GM19455 (cell line): ENCODE results near the gene WFS1.

Source experiments
- ATAC-seq: cut with Tn5 transposase; IDR thresholded peaks from one replicate; pipeline ENCODE4 v1.9.1; 2021; ENCODE audit not compliant: unreplicated experiment

Gene WFS1

DNA sequence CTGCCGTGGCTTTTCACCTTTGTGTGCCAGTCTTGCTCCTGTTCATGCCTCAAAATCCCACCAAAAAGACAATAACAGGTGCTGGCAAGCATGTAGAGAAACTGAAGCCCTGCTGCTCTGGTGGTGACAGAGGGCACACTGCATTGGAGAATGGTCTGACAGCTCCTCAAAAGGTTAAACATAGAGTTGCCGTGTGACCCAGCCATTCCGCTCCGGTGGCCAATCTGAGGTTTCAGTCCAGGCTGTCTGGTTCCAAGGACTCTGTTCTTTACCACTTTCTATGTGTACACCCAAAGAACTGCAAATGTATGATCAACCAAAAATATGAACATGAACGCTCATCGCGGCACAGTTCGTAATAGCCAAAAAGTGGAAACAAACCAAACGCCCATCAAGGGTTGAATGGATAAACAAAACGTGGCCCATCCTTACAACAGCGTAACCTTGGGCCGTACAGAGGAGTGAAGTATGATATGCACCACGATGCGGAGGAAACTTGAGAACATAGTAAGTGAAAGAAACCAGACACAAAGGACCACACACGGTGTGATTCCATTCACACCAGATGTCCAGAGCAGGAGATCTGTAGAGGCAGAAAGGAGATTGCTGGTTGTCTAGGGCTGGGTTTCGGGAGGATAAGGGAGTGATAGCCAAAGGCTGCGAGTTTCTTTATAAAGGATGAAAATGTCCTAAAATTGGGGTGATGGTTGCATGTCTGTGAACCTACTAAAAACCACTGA is 33.6 kb upstream of the WFS1 start:
- no peak for ATAC-seq

DNA sequence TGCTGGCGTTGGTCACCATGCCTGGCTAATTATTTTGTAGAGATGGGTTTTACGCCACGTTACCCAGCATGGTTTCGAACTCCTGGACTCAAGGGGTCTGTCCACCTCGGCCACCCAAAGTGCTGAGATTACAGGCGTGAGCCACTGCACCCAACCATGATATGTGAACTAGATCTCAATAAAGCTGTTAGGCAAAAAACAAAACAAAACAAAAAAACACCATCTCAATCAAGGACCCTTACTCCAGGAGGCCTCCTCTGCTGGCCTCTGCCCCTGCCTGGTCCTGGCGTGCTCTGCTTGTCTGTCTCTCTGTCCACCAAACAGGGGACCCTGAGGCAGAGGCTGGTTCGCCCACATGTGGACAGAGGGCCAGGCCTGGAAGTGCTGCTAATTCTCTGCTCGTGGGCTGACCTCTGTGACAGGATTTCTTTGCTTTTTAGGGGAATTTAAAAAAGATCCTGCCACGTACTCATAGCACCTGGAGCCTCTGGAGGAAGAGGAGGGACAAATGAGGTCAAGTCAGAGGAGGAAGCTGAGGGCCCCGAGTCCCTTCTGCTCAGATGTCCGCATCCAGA is 32.7 kb upstream of the WFS1 start:
- no peak for ATAC-seq

DNA sequence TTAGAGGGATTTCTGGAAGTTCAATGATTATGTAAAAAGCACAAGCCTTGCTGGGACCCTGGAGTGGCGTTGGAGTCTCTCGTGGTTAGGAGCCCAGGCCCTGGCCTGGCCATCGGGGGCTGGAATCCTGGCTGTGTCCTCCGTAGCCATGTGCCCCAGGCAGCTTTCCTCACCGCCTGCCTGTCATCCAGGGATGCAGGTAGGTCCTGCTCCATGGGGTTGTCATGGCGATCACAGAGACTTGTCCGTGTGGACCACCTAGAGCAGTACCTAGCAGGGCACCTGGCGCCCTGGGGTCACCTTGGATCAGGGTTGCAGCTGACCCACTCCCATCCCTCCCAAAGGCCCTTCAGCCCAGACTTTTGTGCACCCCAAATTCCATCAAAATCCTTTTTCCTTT is 30.2 kb upstream of the WFS1 start:
- no peak for ATAC-seq

DNA sequence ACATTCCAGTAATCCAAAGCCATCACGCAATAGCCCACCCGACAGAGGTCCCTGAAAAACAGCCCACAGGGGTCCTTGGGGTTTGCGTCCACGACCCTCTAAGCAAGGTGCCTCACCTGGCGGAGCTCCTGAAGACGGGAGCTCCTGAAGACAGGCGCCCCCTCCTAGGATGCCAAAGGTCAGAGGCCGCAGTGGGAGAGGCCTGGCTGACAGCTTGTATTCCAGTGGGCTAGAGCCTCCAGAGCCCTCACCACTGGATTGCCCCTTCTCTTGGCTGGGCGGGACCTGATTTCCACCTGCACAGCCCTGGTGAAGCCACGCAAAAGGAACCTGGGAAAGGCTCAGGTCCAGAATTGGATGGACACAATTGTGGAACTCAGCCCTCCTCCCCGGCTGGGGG is 29.7 kb upstream of the WFS1 start:
- ATAC-seq = no peak

DNA sequence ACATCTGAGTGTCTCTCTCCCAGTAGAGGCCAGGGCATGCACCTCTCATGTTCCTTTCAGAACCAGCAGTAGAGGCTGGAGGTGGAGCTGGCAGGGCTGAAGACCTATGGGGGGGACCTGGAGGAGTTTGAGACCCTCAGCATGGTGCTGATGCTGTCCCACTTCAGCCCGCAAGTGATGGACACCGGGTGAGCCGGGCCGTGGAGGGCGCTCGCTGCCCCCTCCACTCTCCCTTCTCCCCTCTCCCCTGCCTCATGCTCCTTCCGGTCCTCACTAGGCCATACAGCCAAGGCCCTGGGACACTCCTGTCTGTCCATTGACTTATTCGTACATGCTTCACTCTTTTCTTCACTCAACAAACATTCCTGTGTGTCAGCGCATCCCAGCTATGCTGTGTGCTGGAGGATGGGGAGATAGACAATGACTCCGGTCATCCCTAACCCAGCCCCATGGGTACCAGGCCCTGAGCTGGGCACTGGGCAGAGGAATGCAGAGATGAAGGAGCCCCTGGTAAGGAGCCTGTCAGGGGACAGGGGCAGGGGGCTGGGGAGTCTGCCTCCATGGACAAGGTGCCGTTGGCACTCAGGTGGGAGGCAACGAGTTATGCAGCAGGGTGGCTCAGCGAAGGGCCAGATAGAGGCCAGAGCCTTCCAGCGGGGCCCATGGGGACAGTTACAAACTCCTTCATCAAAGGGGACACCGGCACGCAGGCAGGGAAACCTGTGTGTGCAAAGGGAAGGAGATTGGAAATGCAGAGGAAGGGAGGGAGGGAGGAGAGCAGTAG is 28.4 kb upstream of the WFS1 start:
- ATAC-seq = no peak

DNA sequence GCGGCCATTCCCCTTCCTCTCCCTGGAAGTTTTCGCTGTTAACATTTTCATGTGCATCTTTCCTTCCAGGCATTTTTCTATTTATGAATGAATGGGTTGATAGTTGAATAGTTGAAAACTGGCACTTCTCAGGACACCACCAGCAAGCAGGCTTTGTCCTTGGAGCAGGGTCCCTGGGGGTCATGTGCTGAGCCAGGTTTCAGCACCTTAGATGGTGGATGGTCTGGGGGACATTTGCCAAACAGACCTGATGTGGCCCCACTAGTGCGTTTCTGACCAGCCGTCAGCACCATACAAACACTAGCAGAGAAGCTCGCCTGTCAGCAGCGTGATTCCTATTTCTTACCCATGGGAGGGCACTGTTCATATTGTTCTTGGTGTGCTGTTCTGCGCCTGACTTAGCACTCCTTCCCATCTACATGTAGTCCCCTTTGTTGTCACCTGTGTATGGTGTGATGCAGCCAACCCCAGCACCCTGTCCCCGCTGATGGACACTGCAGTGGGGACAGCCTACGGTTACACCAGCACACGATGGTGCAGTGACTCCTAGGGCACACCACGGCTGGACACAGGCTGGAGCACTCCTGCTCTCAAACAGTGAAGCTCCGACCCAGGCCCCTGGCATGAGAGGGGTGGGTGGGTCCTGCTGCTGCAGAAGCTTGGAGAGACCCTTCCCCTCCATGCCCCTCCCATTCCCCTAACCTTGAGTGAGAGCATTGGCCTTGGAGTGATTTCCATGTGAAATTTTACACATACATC is 27.2 kb upstream of the WFS1 start:
- ATAC-seq = no peak

DNA sequence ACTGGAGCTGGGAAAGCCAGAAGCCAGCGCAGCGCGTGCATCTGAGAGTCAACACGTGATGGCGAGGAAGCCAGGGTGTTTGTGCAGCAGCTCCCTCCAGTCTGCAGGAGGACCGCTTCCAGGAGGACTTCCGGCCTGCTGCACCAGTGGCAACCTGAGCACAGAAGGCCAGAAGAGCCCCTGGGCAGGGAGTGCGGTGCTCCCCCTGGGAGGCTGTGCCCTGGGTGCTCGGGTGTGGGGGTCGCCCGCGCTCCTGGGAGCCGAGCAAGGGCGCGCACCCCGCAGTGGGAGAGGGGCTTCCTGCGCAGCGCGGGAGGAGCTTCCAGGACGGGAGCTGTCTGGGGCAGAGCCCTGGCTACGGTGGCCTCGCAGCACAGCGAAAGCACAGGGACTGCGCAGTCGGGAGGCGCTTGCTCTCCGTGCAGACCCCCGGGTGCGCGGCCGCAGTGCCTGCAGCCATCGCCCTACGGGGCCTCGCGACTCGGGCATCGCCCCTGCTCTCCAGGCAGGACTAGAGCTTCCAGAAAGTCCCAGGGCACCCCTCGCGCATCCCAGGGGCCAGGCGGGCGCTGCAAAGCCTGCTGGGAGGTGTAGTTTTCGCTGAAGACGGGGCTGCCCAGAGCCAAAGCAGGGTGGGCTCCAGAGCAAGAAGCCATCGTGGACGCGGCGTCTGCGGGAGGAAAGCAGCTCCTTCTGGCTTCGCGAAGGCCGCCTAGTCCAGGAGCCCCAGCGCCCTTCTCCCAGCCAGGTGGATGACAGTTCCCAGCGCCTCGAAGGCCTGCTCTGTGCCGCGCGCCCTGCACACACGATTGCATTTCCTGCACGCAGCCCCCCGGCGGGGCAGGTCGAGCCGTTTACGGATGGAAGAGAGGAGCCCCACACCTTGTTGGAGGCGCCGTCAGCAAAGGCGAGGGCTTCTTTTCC is 24.1 kb upstream of the WFS1 start:
- ATAC-seq = no peak

DNA sequence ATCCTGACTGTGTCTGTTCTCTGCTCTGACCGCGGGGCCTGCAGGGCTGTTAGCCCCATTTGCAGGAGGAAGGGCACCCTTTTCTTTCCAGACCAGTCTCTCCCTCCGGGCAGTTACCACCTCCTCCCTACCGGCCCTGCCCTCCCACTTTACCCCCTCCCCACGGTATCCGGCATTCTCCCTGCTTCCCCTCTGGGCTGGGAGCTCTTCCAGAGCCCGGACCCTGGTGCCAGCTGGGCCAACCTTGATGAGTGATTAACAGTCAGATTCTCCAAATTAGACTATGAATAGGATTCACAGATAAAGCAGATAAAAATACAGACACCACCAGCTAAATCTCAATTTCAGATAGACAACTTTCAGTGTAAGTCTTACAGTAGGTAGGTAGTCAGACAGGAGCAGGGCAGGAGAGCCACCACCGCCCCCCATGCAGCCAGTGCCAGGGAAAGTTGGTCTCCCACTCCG is 23.4 kb upstream of the WFS1 start:
- ATAC-seq = no peak

DNA sequence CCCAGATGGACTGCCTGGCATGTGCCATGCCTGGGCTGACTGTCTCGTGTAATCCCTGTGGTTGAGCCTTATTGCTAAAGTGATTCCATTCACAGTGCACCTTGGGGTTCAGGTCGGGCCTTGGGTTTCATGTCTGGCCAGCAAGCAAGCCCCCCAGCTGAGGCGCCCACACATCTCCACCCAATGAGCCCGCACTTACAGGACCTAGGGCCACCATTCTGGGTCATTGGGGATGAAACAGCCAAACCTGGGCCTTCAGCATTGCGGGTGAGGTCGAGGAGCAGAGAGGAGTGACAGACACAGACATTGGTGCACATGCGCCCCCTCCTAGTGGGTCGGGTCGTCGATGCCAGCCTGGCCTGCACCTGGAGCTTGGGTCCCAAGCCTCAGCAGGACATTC is 21.3 kb upstream of the WFS1 start:
- ATAC-seq = no peak

DNA sequence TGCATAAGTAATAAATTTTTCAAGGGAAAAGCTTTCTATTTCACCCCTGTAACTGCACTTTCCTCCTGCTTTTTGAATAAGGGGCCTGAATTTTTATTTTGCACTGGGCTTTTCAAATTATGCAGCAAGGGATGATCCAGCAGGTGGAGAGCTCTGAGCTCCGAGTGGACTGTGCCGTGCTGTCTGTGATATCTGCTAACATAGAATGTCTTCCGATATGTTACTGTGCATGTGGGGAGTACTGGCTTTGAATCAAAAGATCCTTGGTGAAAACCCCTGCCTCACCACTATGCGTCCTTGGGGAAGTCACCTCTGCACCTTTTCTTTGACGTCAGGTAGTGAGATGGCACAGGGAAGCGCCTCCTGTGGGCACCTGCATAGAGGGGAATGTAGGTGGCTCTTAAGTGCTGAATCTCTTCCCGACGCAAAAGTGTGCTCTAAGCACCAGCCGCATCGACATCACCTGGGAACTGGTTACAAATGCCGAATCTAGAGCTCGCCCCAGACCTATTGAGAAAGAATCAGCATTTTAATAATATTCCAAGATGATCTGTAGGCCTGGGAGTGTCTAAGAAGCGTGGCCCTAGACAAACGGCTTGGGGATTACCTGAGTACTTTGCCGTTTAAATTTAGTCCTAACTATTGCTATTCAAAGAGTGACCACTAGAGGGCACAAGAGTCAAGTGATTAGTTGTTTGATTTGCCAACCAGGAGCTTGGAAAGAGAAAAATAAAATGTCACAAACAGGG is 19.2 kb upstream of the WFS1 start:
- ATAC-seq = no peak

DNA sequence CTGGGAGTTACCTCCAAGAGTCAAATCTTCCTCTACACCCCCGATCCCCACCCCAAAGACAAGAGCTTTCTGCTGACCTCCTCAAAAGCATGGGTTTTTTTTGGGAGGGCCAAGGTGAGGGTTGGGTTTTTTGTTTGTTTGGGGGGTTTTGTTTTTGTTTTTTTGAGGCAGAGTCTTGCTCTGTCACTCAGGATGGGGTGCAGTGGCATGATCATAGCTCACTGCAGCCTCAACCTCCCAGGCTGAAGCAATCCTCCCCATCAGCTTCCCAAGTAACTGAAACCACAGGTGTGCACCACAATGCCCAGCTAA is 18.7 kb upstream of the WFS1 start:
- no peak for ATAC-seq

DNA sequence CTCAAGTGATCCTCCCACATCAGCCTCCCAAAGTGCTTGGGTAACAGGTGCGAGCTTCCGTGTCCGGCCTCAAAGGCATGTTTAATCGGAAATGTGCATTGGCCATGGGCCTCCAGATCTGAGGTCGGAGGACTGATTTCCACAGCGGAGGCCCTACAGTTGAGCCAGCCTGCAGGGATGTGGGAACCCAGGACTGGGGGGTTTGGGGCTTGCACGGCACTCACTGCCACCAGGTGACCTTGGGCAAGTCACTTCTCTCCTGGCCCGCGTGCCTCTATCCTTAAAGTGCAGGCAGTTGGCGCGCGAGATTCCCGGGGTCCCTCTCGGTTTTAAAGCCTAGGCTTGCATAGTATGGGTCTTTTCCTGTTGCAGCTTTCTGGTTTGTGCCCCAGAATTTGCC is 18.3 kb upstream of the WFS1 start:
- no peak for ATAC-seq

DNA sequence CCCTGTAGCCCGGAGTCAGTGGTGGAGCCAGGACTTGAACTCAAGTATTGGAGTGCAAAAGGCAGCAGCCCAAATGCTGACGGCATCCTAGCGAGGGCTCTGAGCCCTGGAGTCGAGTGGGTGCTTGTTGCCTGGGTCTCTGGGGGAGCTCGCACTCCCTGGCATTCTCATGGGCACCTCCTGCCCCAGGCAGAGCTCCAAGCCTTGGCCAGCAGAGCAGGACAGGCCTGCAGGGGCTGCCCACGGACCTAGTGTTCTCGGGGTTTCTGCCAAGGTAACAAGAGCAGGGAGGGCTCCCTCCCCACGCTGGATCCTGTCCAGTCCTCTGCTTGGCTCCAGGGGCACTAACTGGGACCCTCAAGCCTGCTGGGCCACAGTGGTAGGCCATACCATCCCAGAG is 17.6 kb upstream of the WFS1 start:
- no peak for ATAC-seq

DNA sequence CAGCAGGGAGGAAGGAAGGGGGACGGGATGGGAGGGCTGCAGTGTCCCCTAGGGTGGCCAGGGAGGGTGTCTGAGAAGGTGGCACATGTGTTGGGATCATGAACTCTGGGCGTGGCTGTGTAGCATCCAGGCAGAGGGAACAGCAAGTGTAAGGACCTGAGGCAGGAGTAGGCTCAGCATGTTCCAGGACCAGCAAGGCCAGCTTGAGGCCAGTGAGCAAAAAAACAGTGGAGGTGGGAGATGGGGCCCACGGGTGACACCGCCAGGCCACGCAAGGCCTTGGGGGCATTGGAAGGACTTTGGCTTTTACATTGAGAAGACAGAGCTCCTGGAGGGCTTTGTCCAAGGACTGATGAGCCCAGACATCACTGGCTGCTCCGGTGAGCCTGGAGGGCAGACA is 16.5 kb upstream of the WFS1 start:
- no peak for ATAC-seq

DNA sequence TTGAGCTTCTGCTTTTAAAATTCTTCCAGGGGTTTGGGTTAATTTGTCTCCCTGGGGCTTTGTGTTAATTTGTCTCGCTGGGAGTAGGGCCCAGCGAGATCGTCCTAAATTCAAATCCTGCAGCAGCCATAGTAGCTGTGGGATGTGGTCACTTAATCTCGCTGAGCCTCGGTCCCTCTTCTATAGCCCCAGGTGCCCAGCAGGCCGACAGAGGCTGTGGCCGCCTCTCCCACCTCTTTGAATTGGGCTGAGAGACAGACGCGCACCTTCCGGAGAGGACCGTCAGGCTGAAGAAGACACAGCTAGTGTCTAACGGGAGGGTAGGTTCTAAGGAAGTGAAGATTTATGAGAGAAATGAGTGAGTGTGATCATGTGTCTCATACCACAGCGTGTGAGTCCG is 15.7 kb upstream of the WFS1 start:
- ATAC-seq = no peak

DNA sequence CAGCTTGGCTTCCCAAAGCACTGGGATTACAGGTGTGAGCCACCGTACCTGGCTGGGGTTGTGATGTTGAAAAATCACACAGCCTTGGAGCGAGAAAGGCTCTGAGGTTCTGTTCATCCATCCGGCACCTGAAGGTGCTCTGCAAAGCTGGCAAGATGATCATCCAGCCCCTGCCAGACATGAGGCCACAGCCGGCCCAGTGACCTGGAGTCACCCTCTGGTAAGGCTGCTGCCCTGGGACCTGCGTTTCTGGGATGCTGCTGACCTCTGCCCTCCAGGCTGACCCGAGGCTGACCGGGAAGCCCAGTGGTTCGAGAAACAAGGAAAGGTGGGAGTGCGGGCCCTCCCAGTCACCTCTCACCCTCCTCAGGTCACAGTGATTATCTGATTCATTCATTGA is 13.5 kb upstream of the WFS1 start:
- ATAC-seq = no peak

DNA sequence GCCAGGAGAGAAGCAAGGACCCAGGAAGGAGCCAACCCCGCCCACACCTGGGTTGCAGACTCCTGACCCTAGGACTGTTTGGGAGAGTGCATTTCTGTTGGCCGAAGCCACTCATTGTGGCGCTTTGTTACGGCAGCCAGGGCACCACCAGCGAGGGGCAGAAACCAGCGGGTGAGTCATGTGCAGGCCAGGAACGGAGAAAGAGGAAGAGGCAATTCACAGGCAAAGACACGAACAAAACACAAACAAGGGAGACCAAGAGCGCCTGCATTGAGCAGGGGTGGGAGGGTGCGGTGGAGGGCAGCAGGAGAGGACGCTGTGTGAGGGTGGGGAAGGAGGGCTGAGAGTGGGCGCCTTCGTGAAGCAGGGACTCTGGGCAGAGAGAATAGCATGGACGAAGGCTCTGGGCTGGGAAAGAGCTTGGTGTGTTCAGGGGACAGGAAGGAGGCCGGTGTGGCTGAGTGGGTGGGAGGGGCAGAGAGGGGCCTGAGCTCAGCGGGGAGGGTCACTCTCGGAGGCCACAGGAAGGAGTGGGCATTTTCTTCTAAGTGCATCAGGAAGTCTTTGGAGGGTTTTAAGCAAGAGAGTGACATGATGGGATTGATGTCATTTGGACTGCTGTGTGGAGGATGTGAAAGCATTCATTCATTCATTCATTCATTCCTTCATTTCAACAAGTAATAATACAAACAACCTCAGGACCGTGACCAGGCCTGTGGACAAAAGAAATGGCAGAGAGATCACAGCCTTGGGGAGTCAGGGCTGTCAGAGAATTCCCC is 12.2 kb upstream of the WFS1 start:
- no peak for ATAC-seq

DNA sequence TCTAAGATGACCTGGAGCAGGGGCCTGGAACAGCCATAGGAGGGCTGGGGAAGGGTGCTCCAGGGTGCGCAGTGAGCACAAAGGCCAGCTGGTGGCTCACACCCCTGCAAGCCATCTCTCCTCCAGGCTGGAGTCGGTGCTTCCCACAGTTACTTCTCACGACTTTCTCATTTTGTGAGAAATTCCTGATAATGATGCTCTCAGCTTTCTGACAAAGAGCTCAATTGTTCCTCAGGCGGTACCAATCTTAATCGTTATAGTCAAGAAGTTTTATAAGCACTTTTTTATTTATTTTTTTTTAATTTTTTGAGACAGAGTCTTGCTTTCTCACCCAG is 11.7 kb upstream of the WFS1 start:
- ATAC-seq = no peak

DNA sequence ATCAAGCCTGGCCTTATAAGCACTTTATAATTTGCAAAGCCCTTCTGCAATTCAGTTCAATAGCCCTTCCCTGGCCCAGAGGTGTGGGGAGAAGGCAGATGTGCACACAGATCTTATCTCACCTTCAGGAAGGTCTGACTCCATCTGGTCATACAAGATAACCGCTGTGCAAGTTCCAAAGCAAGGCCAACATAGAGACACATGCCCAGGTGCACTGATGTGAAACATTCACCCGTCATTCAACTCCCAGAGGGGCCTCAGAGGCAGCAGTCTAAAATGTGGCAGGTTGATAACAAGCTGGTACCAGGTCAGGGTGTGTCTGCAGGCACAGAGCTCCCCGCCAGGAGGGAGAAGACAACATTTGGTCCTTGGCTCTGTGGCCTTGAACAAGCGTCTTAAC is 10.9 kb upstream of the WFS1 start:
- ATAC-seq = no peak
